Colon (tissue), 2 donors: ENCODE results near the gene PIK3CD.

ENCODE experiments used
- FAIRE-seq: peaks from 2 replicates; lab custom pipeline; 2012; peaks lifted over from hg19 to GRCh38; lab: Jason Lieb, UNC
- donor health status: control.
- donor health status: control.

The PIK3CD gene

DNA sequence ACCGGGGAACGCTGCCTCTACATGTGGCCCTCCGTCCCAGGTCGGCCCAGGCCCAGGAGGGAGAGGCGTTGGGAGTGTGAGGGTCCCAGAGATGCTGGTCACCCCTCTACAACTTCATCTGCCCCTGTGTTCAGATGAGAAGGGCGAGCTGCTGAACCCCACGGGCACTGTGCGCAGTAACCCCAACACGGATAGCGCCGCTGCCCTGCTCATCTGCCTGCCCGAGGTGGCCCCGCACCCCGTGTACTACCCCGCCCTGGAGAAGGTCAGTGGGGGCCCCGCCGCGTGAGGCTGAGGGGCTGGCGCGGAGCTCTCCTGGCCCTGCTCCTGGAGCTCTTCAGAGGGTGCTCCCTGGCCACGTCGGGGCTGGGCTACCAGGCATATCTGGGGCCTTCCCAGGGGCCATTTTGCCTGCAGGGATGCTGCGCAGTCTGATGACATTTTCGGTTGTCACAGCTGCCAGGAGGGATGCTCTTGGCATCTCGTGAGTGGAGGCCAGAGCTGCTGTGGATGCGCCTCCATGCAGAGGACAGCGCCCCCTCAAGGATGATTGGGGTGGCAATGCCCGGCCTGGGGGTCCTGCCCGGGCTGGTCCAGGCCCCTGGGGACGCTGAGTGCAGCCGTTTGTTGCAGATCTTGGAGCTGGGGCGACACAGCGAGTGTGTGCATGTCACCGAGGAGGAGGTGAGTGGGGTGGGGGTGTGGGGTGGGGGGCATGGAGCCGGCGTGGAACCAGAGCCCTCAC lies 68.6 kb downstream of the PIK3CD start:
- FAIRE-seq, result no peak

DNA sequence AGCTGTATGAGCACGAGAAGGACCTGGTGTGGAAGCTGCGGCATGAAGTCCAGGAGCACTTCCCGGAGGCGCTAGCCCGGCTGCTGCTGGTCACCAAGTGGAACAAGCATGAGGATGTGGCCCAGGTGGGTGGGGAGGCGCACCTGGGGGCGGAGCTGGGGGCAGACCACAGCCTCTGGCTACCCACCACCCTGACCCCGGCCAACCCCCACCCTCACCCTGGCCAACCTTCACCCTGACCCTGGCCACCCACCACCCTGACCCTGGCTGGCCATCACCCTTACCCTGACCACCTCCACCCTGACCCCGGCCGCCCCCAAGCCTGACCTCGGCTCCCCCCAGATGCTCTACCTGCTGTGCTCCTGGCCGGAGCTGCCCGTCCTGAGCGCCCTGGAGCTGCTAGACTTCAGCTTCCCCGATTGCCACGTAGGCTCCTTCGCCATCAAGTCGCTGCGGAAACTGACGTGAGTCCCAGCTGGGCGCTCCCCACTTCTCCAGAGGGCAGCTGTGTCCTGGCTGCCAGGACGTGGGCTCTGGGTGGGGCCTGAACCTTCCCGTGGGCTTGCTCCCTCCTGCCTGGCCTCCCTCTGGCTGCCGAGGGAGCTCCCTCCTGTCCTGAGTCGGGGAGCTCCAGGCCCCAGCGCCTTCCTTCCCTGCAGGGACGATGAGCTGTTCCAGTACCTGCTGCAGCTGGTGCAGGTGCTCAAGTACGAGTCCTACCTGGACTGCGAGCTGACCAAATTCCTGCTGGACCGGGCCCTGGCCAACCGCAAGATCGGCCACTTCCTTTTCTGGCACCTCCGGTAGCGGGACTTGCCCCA lies 69.5 kb downstream of the PIK3CD start:
- no peak for FAIRE-seq

DNA sequence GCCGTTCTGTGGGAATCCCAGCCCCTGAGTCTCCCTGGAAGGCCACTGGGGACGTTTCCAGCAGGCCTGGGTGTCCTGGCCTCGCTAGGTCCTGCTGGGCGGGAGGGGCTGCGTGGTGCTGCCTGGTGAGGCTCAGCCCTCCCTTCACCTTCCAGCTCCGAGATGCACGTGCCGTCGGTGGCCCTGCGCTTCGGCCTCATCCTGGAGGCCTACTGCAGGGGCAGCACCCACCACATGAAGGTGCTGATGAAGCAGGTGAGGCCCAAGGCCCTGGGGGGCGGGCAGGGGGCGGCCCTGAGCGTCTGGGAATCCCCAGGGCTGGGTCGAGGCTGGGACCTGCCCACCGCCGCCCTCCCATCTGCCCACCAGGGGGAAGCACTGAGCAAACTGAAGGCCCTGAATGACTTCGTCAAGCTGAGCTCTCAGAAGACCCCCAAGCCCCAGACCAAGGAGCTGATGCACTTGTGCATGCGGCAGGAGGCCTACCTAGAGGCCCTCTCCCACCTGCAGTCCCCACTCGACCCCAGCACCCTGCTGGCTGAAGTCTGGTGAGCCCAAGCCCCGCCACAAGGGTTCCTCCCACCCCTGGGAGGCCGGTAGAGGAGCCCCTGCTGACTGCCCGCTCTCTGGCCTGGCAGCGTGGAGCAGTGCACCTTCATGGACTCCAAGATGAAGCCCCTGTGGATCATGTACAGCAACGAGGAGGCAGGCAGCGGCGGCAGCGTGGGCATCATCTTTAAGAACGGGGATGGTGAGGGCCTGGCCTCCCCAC lies 70.3 kb downstream of the PIK3CD start:
- FAIRE-seq, result no peak

DNA sequence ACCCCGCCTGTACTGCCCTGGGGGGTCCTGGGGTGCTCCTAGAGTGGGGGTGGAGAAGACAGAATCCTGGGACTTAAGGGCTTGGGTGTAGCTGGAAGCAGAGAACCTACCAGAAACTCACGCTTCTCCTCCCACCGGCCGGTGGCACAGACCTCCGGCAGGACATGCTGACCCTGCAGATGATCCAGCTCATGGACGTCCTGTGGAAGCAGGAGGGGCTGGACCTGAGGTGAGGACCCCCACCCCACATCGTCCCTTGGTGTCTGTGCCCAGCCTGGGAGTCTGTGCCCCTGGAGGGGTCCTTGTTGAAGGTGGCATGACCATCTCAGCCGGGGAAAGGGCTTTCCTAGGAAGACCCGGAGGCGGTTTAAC lies 70.8 kb downstream of the PIK3CD start:
- FAIRE-seq, result no peak

DNA sequence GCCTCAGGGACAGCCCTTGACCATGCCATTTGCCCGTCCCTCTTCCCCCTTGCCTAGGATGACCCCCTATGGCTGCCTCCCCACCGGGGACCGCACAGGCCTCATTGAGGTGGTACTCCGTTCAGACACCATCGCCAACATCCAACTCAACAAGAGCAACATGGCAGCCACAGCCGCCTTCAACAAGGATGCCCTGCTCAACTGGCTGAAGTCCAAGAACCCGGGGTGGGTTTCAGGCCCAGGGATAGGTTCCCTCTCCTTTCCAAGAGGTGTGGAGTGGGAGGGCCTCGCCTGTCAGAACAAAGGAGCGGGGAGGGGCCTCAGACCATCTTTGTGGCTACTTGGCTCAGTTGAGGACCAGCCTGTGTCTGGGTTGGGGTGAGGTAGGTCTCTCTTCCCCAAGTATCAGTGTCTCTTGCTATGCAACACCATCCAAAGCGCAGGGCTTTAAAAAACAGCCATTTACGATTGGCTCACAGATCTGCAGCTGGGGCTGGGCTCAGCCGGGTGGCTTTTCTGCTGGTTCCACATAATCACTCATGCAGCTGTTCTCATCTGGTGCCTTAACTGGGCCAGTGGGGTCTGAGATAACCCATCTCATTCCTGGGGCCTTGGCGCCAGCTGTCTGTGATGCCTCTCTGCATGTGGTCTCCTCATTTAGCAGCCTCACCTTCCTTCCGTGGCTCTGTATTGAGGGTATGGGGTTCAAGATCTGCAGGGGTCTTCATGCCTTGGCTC lies 71.7 kb downstream of the PIK3CD start:
- FAIRE-seq, result no peak

DNA sequence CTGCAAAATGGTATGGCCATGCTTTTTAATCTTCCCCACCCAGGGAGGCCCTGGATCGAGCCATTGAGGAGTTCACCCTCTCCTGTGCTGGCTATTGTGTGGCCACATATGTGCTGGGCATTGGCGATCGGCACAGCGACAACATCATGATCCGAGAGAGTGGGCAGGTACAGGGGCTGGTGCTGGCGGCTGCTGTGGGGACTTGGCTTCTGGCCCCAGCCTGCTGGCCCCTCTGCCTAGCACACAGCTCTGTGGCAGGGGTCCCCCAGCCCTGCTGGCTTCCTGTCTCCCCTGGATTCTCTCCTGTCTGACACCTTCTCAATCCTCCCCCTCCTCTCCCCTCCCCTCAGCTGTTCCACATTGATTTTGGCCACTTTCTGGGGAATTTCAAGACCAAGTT lies 72.4 kb downstream of the PIK3CD start:
- FAIRE-seq, result no peak

DNA sequence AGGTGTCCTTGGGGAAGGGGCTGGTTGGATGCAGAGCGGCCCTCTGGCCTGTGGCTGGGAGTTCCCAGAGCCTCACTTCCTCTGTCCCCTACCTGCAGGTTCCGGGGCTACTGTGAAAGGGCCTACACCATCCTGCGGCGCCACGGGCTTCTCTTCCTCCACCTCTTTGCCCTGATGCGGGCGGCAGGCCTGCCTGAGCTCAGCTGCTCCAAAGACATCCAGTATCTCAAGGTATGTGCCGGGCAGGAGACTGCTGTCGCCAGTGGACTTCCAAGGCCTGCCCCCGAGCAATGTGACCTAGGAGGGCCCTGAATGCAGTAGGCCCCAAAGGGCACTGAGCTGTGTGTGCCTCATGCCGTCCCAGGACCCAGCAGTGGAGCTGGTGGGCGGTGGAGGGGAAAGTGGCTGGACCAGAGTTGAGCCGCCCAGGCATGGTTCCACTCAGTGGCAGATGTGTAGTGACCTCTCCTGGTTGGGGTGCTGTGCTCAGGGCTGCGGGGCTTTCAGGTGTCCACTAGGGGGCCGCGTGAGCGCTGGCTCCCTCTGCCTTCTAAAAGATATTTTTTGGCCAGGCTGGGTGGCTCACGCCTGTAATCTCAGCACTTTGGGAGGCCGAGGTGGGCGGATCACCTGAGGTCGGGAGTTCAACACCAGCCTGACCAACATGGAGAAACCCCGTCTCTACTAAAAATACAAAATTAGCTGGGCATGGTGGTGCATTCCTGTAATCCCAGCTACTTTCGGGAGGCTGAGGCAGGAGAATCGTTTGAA lies 73.4 kb downstream of the PIK3CD start:
- no peak for FAIRE-seq

DNA sequence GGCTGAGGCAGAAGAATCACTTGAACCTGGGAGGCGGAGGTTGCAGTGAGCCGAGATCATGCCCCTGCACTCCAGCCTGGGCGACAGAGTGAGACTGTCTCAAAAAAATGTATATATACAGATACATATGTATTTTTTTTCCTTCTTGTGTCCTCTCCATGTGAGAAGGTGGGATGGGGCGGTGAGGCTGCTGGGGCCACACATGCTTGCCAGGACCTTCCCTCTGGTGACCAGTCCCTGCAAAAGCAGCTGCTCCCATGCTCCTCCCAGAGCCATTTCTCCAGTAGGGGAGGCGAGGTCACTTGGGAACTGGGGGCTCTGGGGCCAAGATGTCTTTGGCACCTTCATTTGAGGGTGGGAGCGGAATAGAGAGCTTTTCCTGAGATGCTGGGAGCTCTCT lies 74.9 kb downstream of the PIK3CD start:
- no peak for FAIRE-seq

DNA sequence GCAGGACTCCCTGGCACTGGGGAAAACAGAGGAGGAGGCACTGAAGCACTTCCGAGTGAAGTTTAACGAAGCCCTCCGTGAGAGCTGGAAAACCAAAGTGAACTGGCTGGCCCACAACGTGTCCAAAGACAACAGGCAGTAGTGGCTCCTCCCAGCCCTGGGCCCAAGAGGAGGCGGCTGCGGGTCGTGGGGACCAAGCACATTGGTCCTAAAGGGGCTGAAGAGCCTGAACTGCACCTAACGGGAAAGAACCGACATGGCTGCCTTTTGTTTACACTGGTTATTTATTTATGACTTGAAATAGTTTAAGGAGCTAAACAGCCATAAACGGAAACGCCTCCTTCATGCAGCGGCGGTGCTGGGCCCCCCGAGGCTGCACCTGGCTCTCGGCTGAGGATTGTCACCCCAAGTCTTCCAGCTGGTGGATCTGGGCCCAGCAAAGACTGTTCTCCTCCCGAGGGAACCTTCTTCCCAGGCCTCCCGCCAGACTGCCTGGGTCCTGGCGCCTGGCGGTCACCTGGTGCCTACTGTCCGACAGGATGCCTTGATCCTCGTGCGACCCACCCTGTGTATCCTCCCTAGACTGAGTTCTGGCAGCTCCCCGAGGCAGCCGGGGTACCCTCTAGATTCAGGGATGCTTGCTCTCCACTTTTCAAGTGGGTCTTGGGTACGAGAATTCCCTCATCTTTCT lies 75.5 kb downstream of the PIK3CD start:
- no peak for FAIRE-seq

DNA sequence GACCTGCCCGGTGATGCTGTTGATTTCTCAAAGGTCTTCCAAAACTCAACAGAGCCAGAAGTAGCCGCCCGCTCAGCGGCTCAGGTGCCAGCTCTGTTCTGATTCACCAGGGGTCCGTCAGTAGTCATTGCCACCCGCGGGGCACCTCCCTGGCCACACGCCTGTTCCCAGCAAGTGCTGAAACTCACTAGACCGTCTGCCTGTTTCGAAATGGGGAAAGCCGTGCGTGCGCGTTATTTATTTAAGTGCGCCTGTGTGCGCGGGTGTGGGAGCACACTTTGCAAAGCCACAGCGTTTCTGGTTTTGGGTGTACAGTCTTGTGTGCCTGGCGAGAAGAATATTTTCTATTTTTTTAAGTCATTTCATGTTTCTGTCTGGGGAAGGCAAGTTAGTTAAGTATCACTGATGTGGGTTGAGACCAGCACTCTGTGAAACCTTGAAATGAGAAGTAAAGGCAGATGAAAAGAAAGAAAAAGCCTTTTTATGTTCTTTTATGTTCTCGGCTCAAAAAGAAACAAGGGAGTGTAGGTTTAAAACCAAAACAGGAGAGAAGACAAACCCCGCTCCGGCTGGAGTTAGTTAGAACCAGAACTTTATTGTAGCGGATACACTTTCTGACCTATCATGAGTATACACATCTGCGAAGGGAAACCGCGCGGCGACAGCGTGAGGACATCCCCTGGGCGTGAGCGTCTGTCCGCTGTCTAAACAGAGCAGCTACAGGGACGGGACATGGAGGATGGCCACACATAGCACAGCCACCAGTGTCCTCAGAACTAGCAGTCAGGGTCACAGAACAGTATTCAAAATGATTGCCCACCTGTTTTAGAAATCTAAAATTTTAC lies 77.1 kb downstream of the PIK3CD start:
- no peak for FAIRE-seq

DNA sequence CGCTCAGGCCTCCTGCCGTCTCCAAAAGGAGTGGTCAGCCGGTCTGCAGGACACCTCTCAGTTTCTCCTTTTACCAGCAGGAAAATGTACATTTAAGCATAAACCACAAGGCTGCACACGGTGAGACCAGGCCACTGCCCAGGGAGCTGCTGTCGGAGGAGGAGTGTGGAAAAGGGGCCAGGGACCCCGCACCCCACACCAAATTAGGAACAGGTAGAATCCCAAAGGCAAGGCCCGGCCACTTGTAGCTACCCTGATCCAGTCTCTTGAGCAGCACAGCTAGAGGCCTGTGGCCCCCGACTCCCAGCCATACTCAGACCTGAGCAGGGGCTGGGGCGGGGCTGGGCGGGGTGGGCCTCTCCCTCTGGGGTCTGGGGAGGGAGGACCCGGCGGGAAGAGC lies 78.0 kb downstream of the PIK3CD start:
- no peak for FAIRE-seq

DNA sequence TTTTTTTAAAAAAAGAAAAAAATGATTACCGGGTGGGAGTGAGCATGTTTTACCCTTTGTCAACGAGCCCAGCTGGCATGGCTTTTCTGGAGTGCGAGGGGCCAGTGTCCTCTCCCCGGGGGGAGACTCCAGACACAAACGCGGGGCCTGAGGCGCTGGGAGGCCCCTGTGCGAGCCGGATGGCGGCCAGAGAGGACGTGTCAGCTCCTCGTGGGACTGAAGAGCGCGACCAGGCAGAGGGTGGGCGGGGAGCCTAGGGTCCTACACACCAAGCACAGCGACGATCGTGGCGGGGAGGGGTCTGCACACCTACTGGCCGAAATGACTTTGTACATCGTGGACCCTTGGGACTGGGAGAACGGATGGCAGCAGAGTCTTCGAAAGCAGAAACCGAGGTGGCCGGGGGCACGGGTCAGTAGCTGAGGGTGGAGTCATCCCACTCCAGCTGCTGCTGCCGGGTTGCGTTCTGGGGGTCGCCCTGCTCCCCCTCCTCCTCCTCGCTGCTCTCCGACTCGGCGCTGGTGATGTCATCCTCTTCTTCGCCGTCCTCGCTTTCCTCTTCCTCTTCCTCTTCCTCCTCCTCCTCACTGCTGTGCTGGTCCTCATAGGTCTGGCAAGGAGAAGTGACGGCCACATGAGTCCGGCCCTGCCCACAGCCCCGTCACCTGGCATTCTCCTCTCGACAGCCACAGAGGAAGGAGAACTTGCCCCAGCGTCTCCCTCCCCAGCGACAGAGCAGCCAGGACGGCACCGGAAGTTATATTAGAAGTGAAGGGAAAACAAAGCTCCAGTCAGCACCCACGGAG lies 78.8 kb downstream of the PIK3CD start:
- no peak for FAIRE-seq

DNA sequence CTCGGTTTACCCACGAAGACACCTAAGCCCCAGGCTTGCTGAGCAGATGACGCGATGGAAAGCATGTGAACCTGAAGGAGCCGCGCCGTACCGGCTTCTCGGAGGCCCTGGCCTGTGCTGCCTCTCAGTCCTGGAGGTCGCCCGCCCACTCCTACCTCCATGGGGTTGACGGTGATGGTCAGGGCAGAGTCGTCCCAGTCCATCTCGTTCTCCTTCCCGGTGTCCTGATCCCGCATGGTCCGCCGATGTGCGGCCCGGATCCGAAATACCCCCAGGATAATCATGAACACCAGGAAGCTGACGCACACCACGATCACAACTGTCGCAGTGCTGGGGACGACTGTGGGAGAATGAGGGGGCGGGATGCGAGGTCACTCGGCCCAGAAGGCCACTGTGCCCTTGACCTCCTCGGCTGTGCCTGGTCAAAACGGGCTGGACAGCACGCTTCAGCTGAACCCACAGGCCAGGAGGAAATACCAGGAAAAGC lies 79.6 kb downstream of the PIK3CD start:
- no peak for FAIRE-seq

DNA sequence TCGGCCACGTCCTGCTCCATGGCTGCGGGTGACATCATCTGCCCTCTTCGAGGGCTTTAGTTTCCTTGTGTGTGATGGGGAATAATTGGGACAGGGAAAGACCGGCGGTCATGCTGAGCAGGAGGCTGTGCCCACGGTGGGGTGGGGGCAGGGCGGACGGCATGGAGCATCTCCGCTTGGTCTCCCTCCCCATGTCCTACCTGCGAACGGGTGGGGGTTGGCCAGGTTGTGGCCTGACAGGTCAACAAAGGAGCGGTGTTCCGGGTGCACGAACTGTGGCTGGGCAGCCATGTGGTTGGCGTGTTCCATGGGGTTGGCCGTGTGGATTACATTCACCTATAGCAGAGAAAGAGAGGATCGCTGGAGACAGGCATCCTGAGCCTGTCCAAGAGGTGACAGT lies 80.0 kb downstream of the PIK3CD start:
- FAIRE-seq, result no peak

DNA sequence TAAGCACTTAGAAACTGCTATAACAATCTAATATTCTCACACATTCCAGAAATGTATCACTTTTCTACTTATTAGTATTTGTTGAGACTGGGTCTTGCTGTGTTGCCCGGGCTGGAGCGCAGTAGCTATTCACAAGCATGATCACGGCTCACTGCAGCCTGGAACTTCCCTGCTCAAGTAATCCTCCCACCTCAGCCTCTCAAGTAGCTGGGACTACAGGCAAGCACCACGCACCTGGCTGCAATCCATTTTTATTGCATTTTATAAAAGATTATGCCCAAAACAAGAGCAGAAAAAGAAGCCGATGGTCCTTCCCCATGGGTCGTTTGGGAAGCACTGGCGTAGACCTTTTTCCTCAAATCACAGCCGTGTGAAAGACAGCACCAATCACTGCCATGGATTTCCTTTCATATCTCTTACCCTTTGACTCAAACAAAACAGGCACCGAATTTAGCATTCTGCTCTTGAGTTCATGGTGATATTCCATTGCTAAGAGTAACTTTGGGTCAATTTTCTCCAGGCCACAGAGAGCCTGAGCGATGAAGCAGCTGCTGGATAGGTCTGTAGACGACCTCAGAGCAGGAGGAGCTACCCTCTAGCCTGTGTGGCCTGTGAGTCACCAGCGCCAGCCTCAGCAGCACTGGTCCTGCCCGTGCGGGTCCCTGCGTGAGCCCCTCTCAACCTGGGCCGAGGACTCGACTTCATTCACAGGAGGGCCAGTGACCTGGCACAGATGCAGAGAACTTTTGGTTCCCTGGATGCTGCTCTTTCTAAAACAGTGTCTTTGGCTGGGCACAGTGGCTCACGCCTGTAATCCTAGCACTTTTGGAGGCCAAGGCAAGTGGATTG lies 80.8 kb downstream of the PIK3CD start:
- FAIRE-seq, result no peak

DNA sequence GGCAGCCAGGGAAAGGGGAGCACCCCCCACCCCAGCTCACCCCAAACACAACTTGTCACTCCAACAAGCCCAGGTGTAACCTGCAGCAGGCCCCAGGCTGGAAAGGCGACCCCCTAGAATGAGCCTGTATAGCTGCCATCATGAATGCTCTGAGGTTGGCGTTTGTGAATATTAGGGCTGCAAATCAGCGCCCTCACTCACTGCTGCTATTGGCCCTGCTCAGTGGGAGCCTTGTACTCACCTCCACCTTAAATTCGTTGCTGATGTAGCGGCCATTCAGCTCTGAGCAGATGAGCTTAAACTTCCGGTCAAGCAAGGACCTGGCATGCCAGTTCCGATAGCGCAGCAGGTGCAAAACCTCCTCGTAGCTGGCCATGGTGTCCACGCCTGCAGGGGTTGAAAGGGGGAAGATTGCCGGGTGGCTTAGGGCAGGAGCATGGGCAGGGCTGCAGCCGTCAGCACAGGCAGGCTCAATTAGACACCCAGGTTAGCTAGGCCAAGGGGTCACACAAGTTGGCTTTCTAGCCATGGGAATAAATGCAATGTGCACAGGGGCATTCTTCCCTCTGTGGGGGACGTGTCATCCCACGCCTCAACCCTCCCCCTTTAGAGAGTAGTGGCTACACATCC lies 81.7 kb downstream of the PIK3CD start:
- no peak for FAIRE-seq

DNA sequence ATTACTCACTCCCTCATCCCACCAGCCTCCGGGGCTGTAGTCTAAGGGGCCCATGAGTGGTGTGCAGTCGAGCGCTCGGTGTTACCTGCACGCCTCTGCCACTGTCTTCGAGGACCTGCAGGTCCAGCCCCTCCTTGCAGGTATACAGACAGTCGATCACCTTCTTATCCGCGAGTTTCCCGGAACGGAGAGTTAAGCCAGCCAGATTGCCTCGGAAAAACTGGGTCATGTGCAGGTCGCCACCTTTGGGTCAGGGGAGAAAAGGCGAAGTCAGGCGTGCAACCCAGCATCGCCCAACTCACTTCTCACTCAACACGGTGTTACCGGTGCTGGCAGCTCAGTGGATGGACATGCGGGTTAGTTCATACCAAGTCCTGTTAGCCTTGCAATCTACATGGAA lies 84.3 kb downstream of the PIK3CD start:
- FAIRE-seq, result no peak
